Endothelial cell (in vitro differentiated cells): ENCODE measurements around the gene ANKRD30B. TPM values are rescaled to one million over a fixed set of nuclear protein-coding genes. Genes with fewer than 3 reads are reported as not detected.
"Not testable (repeated sequence)": the region's sequence is repeated elsewhere in the genome, so short reads cannot be mapped to it uniquely, and the experiment has no call there.

Experiments
- DNase-seq: peaks from one replicate; pipeline ENCODE4 v3.0.0; 2021; ENCODE audit warnings: low spot score
- H3K27ac Mint-ChIP-seq: one replicate; pipeline ENCODE4 v1.8.0; 2021; ENCODE audit warnings: mixed read lengths, inconsistent platforms; ENCODE audit not compliant: unreplicated experiment
- H3K27me3 Mint-ChIP-seq: one replicate; pipeline ENCODE4 v1.8.0; 2021; ENCODE audit warnings: mild to moderate bottlenecking, moderate library complexity, mixed read lengths, inconsistent platforms; ENCODE audit not compliant: unreplicated experiment
- H3K36me3 Mint-ChIP-seq: one replicate; pipeline ENCODE4 v1.8.0; 2021; ENCODE audit warnings: mild to moderate bottlenecking, low read depth, mixed read lengths, inconsistent platforms; ENCODE audit not compliant: unreplicated experiment
- H3K4me1 Mint-ChIP-seq: one replicate; pipeline ENCODE4 v1.8.0; 2021; ENCODE audit warnings: mild to moderate bottlenecking, mixed read lengths, inconsistent platforms; ENCODE audit not compliant: unreplicated experiment
- H3K4me3 Mint-ChIP-seq: one replicate; pipeline ENCODE4 v1.8.0; 2021; ENCODE audit warnings: mild to moderate bottlenecking, mixed read lengths, inconsistent platforms; ENCODE audit not compliant: unreplicated experiment
- H3K9me3 Mint-ChIP-seq: one replicate; pipeline ENCODE4 v1.8.0; 2021; ENCODE audit warnings: mixed read lengths, inconsistent platforms; ENCODE audit not compliant: unreplicated experiment
- CTCF ChIP-seq: fragments of 200-600 bp; sonication (generic); IDR thresholded peaks from one replicate; pipeline ENCODE4 v1.5.0; 2021; ENCODE audit warnings: antibody characterized with exemption; ENCODE audit not compliant: unreplicated experiment
- total RNA-seq: library from RNA; stranded (reverse); fragmentation: NEBNext Ultra II Directional; extraction: Animal tissue kit (Norgen Biotek cat#: 25700); gene quantifications from one replicate; pipeline ENCODE4 v1.2.1, GENCODE V29; 2021; ENCODE audit not compliant: unreplicated experiment

Gene ANKRD30B
- total RNA-seq, 1 donor from 2014 or later, result not detected

- no peak for DNase-seq
- no peak overlapping the region for H3K27ac Mint-ChIP-seq
- H3K4me1 Mint-ChIP-seq, result no peaks in the 10 kb centered on the region
- H3K9me3 Mint-ChIP-seq, result no peaks in the 10 kb centered on the region
- peak overlapping the region; percentile 84 for H3K4me3 Mint-ChIP-seq
- TF ChIP-seq CTCF, result no peak
- peaks cover 3% of the 10 kb centered on the region for H3K36me3 Mint-ChIP-seq
- H3K27me3 Mint-ChIP-seq, result peaks cover 3% of the 10 kb centered on the region
Observed at GRCh38 chr18:14748496-14748895, 524 bp downstream of the ANKRD30B start.

- H3K4me3 Mint-ChIP-seq, DNase-seq, H3K4me1 Mint-ChIP-seq, H3K27ac Mint-ChIP-seq, H3K27me3 Mint-ChIP-seq, H3K9me3 Mint-ChIP-seq, H3K36me3 Mint-ChIP-seq: not testable (repeated sequence)
Observed at GRCh38 chr18:14763566-14763965, 15.6 kb downstream of the ANKRD30B start.

GRCh38 chr18:14767474-14767873 lies 19.5 kb downstream of the ANKRD30B start:
- TF ChIP-seq CTCF, result no peak
- DNase-seq, result no peak
- Mint-ChIP-seq H3K36me3 (no peaks in the 10 kb centered on the region), H3K4me3 (no peak overlapping the region), H3K9me3 (peaks cover 5% of the 10 kb centered on the region), H3K27ac (no peak overlapping the region), H3K4me1 (no peaks in the 10 kb centered on the region), H3K27me3 (no peaks in the 10 kb centered on the region)

- Mint-ChIP-seq H3K27me3 (no peaks in the 10 kb centered on the region), H3K36me3 (no peaks in the 10 kb centered on the region), H3K9me3 (peaks cover 5% of the 10 kb centered on the region), H3K27ac (no peak overlapping the region), H3K4me3 (no peak overlapping the region), H3K4me1 (no peaks in the 10 kb centered on the region)
- DNase-seq, result no peak
- no peak for TF ChIP-seq CTCF
Observed at GRCh38 chr18:14768241-14768640, 20.3 kb downstream of the ANKRD30B start.

- Mint-ChIP-seq H3K4me3 (no peak overlapping the region), H3K9me3 (peaks cover 11% of the 10 kb centered on the region), H3K36me3 (no peaks in the 10 kb centered on the region), H3K27me3 (no peaks in the 10 kb centered on the region), H3K27ac (no peak overlapping the region), H3K4me1 (no peaks in the 10 kb centered on the region)
- TF ChIP-seq CTCF, result no peak
- no peak for DNase-seq
Observed at GRCh38 chr18:14769381-14769780, 21.4 kb downstream of the ANKRD30B start.

- no peaks in the 10 kb centered on the region for H3K36me3 Mint-ChIP-seq
- no peak for DNase-seq
- H3K4me1 Mint-ChIP-seq, result no peaks in the 10 kb centered on the region
- no peaks in the 10 kb centered on the region for H3K27me3 Mint-ChIP-seq
- H3K4me3 Mint-ChIP-seq, result no peak overlapping the region
- no peak overlapping the region for H3K27ac Mint-ChIP-seq
- TF ChIP-seq CTCF, result no peak
- peaks cover 5% of the 10 kb centered on the region for H3K9me3 Mint-ChIP-seq
Observed at GRCh38 chr18:14776801-14777200, 28.8 kb downstream of the ANKRD30B start.
